HCT116 (cell line): ENCODE results near the gene PARP8. TPM values are rescaled to one million over a fixed set of nuclear protein-coding genes. Genes with fewer than 3 reads are reported as not detected.

Source experiments
- ATAC-seq: fragments of 200-7000 bp; cut with Tn5 transposase; 2 replicates; pipeline ENCODE4 v1.9.1; 2020; ENCODE audit warnings: mild to moderate bottlenecking, moderate library complexity
- BruUV-seq: library from RNA; stranded (reverse); fragments of 400-500 nt; replicated peaks from 2 replicates; lab custom pipeline; 2021; lab: Mats Ljungman, UMichigan
- CTCF ChIA-PET: fragments of 300-600 bp; sonication (Branson Sonifier 250); formaldehyde crosslinking; loops from one replicate; lab custom pipeline; 2021; ENCODE audit warnings: antibody characterized with exemption; lab: Charles Lee
- POLR2A ChIA-PET: fragments of 300-600, 350-600 bp; sonication (Branson Sonifier 250); formaldehyde crosslinking; loops from one replicate; lab custom pipeline; 2021; ENCODE audit warnings: antibody characterized with exemption; lab: Charles Lee
- RAD21 ChIA-PET, 2 experiments: fragments of 300-600 bp; sonication (Branson Sonifier 250); formaldehyde crosslinking; loops; one replicate each; lab custom pipeline; 2023; ENCODE audit warnings: low total read pairs in 2 of 2; ENCODE audit not compliant: uncharacterized antibody in 2 of 2, unreplicated experiment in 2 of 2, low non-redundant PET in 1 of 2; lab: Charles Lee
- DNase-seq: peaks from one replicate; pipeline ENCODE4 v3.0.0-alpha.2; 2010; ENCODE audit warnings: low read depth, low spot score
- H2AFZ ChIP-seq: fragments of 200-600 bp; shearing (Covaris generic), sonication (generic); 2 replicates; pipeline ENCODE4 v1.6.1; 2017; ENCODE audit warnings: low read depth, mixed run types, mixed read lengths, antibody characterized with exemption, low read length; ENCODE audit not compliant: poor library complexity, severe bottlenecking
- H3K27ac ChIP-seq: 2 replicates; pipeline ENCODE4 v1.5.1; 2012; ENCODE audit warnings: low read depth, low read length
- H3K27me3 ChIP-seq: fragments of 200-600 bp; sonication (generic); 2 replicates; pipeline ENCODE4 v1.6.1; 2016; ENCODE audit warnings: mixed run types, low read length, mixed read lengths; ENCODE audit not compliant: insufficient read depth
- H3K36me3 ChIP-seq, 2 experiments: fragments of 200-500 bp in 1 of 2; fragments of 200-600 bp in 1 of 2; sonication (Bioruptor generic) in 1 of 2; sonication (generic) in 1 of 2; 2 replicates each; pipeline versions ENCODE4 v1.5.1 to v1.6.1; 2014 to 2016; ENCODE audit warnings: low read length in 2 of 2, inconsistent platforms in 1 of 2, mixed read lengths in 1 of 2, mixed run types in 1 of 2; ENCODE audit not compliant: insufficient read depth in 2 of 2, control insufficient read depth in 1 of 2
- H3K4me1 ChIP-seq, 2 experiments: fragments of 200-600 bp in 1 of 2; sonication (generic) in 1 of 2; 2 replicates each; pipeline versions ENCODE4 v1.5.1 to v1.6.1; 2012 to 2017; ENCODE audit warnings: low read length in 2 of 2, inconsistent platforms in 1 of 2, mild to moderate bottlenecking in 1 of 2, mixed read lengths in 1 of 2, mixed run types in 1 of 2, moderate library complexity in 1 of 2; ENCODE audit not compliant: insufficient read depth in 2 of 2, control insufficient read depth in 1 of 2
- H3K4me2 ChIP-seq: fragments of 200-600 bp; sonication (generic); 2 replicates; pipeline ENCODE4 v1.6.1; 2017; ENCODE audit warnings: mixed run types, low read length, mixed read lengths
- H3K4me3 ChIP-seq, 2 experiments: fragments of 200-600 bp in 1 of 2; sonication (generic) in 1 of 2; replicated peaks in 1 of 2; 2 replicates each; pipeline ENCODE4 v1.5.1; 2011 to 2016; ENCODE audit warnings: low read length in 2 of 2, control low read depth in 1 of 2, low read depth in 1 of 2, mild to moderate bottlenecking in 1 of 2, mixed read lengths in 1 of 2, mixed run types in 1 of 2
- H3K79me2 ChIP-seq: fragments of 200-600 bp; sonication (generic); 2 replicates; pipeline ENCODE4 v1.6.1; 2017; ENCODE audit warnings: mild to moderate bottlenecking, mixed run types, low read length, moderate library complexity, mixed read lengths; ENCODE audit not compliant: insufficient read depth
- H3K9ac ChIP-seq: fragments of 200-600 bp; sonication (generic); 2 replicates; pipeline ENCODE4 v1.6.1; 2016; ENCODE audit warnings: low read length, mixed read lengths
- H3K9me2 ChIP-seq: fragments of 200-600 bp; sonication (generic), shearing (Covaris generic); 2 replicates; pipeline ENCODE4 v1.6.1; 2017; ENCODE audit warnings: mixed run types, mild to moderate bottlenecking, moderate library complexity; ENCODE audit not compliant: insufficient read depth
- H3K9me3 ChIP-seq, 2 experiments: fragments of 200-500 bp in 1 of 2; fragments of 200-600 bp in 1 of 2; sonication (Bioruptor generic) in 1 of 2; sonication (generic) in 1 of 2; 2 replicates each; pipeline ENCODE4 v1.6.1; 2014 to 2017; ENCODE audit warnings: low read length in 2 of 2, mixed read lengths in 2 of 2, inconsistent platforms in 1 of 2, low read depth in 1 of 2, mild to moderate bottlenecking in 1 of 2, mixed run types in 1 of 2, moderate library complexity in 1 of 2; ENCODE audit not compliant: control insufficient read depth in 1 of 2, insufficient read depth in 1 of 2
- H4K20me1 ChIP-seq: fragments of 200-600 bp; sonication (generic), shearing (Covaris generic); 2 replicates; pipeline ENCODE4 v1.6.1; 2017; ENCODE audit warnings: mixed run types, mild to moderate bottlenecking, moderate library complexity; ENCODE audit not compliant: insufficient read depth
- CBX3 ChIP-seq: IDR thresholded peaks from 2 replicates; pipeline ENCODE4 v1.6.1; 2012; ENCODE audit warnings: low read depth
- ELF1 ChIP-seq: IDR thresholded peaks from 2 replicates; pipeline ENCODE4 v1.6.1; 2012; ENCODE audit warnings: low read depth, borderline replicate concordance
- EZH2 ChIP-seq: fragments of 200-600 bp; sonication (generic); IDR thresholded peaks from 2 replicates; pipeline ENCODE4 v1.6.1; 2017; ENCODE audit warnings: antibody characterized with exemption, mixed run types
- EZH2phosphoT487 ChIP-seq: fragments of 200-600 bp; IDR thresholded peaks from 2 replicates; pipeline ENCODE4 v1.6.1; 2018; ENCODE audit warnings: antibody characterized with exemption, borderline replicate concordance
- FOSL1 ChIP-seq: IDR thresholded peaks from 2 replicates; pipeline ENCODE4 v1.6.1; 2012; ENCODE audit warnings: low read depth
- JUND ChIP-seq: IDR thresholded peaks from 2 replicates; pipeline ENCODE4 v1.6.1; 2012
- POLR2AphosphoS5 ChIP-seq: IDR thresholded peaks from 2 replicates; pipeline ENCODE4 v1.6.1; 2011; ENCODE audit warnings: mild to moderate bottlenecking, low read depth, low read length, moderate library complexity
- RAD21 ChIP-seq: IDR thresholded peaks from 2 replicates; pipeline ENCODE4 v1.6.1; 2012; ENCODE audit warnings: low read depth, mild to moderate bottlenecking
- SIN3A ChIP-seq: IDR thresholded peaks from 2 replicates; pipeline ENCODE4 v1.6.1; 2012; ENCODE audit warnings: low read depth
- SP1 ChIP-seq: IDR thresholded peaks from 2 replicates; pipeline ENCODE4 v1.6.1; 2012; ENCODE audit warnings: low read depth
- SRF ChIP-seq: IDR thresholded peaks from 2 replicates; pipeline ENCODE4 v1.6.1; 2012; ENCODE audit warnings: low read depth
- TCF7L2 ChIP-seq: IDR thresholded peaks from 2 replicates; pipeline ENCODE4 v1.7.0; 2011; ENCODE audit warnings: borderline replicate concordance, inconsistent platforms; ENCODE audit not compliant: insufficient read depth, insufficient read length; ENCODE audit errors: extremely low read depth
- YY1 ChIP-seq: IDR thresholded peaks from 2 replicates; pipeline ENCODE4 v1.6.1; 2011; ENCODE audit warnings: low read length, low read depth, moderate library complexity, mild to moderate bottlenecking; ENCODE audit not compliant: insufficient replicate concordance; ENCODE audit errors: extremely low read depth
- ZNF274 ChIP-seq: fragments of 200-500 bp; sonication (Bioruptor generic); IDR thresholded peaks from 2 replicates; pipeline ENCODE4 v1.6.1; 2014; ENCODE audit warnings: mild to moderate bottlenecking, low read depth, low read length, inconsistent platforms
- intact Hi-C: fragments of 100-400 bp; cut with micrococcal nuclease; formaldehyde crosslinking; loops from 2 replicates; pipeline ENCODE4 v1.10.0; 2022
- total RNA-seq: library from RNA; stranded (reverse); gene quantifications from one replicate; pipeline ENCODE4 v1.2.1, GENCODE V29; 2021; ENCODE audit not compliant: unreplicated experiment
- TF ChIP-seq, protein P1 (sequence below): IDR thresholded peaks from 2 replicates; pipeline ENCODE4 v1.6.1; 2012; ENCODE audit warnings: low read depth
- TF ChIP-seq, protein P2 (sequence below): IDR thresholded peaks from 2 replicates; pipeline ENCODE4 v1.6.1; 2012
- TF ChIP-seq, protein P3 (sequence below): IDR thresholded peaks from 2 replicates; pipeline ENCODE4 v1.6.1; 2012
- TF ChIP-seq, protein P4 (sequence below): IDR thresholded peaks from 2 replicates; pipeline ENCODE4 v1.6.1; 2011; ENCODE audit warnings: mild to moderate bottlenecking, low read length, moderate library complexity; ENCODE audit not compliant: insufficient replicate concordance; ENCODE audit errors: extremely low read depth

PARP8 gene
- total RNA-seq, 1 experiment from 2014 or later: 19.0 TPM

DNA sequence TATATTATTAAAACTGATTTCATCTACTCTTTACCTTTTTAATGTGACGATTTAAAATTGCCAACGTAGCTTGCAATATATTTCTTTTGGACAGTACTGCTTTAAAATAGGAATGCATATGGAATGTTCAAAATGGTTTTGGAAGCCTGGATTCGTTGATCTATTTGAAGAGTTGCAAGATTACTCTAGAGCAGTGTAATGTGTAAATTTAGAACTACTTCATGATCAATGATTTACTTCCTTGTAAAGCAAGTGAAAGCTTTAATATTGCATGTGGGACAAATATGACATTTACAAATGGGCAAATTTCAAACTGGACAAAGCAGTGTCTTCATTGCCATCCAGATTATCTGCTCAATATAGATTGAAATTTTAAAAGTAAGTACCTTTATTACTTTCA, 38.3 kb downstream of the PARP8 start:
- POLR2A ChIA-PET: no interaction called here
- no peak for DNase-seq
- RAD21 ChIA-PET: no interaction called here

More for the DNA sequence above, 38.3 kb downstream of the PARP8 start:
- no peak for ATAC-seq
- no peaks in the 10 kb centered on the region for H3K27me3 ChIP-seq
- no peaks in the 10 kb centered on the region for H3K79me2 ChIP-seq
- CTCF ChIA-PET: no interaction called here
- no peak overlapping the region for H3K4me2 ChIP-seq
- TF ChIP-seq POLR2AphosphoS5 (no peak), ZNF274 (no peak), YY1 (no peak), CBX3 (no peak), SIN3A (no peak), ELF1 (no peak), EZH2phosphoT487 (no peak), SP1 (no peak), TCF7L2 (no peak), EZH2 (no peak), JUND (no peak), FOSL1 (no peak), SRF (no peak), RAD21 (no peak)
- TF ChIP-seq, protein P1, sequence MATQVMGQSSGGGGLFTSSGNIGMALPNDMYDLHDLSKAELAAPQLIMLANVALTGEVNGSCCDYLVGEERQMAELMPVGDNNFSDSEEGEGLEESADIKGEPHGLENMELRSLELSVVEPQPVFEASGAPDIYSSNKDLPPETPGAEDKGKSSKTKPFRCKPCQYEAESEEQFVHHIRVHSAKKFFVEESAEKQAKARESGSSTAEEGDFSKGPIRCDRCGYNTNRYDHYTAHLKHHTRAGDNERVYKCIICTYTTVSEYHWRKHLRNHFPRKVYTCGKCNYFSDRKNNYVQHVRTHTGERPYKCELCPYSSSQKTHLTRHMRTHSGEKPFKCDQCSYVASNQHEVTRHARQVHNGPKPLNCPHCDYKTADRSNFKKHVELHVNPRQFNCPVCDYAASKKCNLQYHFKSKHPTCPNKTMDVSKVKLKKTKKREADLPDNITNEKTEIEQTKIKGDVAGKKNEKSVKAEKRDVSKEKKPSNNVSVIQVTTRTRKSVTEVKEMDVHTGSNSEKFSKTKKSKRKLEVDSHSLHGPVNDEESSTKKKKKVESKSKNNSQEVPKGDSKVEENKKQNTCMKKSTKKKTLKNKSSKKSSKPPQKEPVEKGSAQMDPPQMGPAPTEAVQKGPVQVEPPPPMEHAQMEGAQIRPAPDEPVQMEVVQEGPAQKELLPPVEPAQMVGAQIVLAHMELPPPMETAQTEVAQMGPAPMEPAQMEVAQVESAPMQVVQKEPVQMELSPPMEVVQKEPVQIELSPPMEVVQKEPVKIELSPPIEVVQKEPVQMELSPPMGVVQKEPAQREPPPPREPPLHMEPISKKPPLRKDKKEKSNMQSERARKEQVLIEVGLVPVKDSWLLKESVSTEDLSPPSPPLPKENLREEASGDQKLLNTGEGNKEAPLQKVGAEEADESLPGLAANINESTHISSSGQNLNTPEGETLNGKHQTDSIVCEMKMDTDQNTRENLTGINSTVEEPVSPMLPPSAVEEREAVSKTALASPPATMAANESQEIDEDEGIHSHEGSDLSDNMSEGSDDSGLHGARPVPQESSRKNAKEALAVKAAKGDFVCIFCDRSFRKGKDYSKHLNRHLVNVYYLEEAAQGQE: no peak
- TF ChIP-seq, protein P2, sequence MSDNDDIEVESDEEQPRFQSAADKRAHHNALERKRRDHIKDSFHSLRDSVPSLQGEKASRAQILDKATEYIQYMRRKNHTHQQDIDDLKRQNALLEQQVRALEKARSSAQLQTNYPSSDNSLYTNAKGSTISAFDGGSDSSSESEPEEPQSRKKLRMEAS: no peak
- TF ChIP-seq, protein P3, sequence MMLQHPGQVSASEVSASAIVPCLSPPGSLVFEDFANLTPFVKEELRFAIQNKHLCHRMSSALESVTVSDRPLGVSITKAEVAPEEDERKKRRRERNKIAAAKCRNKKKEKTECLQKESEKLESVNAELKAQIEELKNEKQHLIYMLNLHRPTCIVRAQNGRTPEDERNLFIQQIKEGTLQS: no peak
- TF ChIP-seq, protein P4, sequence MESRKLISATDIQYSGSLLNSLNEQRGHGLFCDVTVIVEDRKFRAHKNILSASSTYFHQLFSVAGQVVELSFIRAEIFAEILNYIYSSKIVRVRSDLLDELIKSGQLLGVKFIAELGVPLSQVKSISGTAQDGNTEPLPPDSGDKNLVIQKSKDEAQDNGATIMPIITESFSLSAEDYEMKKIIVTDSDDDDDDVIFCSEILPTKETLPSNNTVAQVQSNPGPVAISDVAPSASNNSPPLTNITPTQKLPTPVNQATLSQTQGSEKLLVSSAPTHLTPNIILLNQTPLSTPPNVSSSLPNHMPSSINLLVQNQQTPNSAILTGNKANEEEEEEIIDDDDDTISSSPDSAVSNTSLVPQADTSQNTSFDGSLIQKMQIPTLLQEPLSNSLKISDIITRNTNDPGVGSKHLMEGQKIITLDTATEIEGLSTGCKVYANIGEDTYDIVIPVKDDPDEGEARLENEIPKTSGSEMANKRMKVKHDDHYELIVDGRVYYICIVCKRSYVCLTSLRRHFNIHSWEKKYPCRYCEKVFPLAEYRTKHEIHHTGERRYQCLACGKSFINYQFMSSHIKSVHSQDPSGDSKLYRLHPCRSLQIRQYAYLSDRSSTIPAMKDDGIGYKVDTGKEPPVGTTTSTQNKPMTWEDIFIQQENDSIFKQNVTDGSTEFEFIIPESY: no peak
- intact Hi-C loops: no loop called here
- no peaks in the 10 kb centered on the region for H3K36me3 ChIP-seq
- no peaks in the 10 kb centered on the region for H3K9me2 ChIP-seq
- H3K4me3 ChIP-seq: no peak overlapping the region
- no peaks in the 10 kb centered on the region for H3K4me1 ChIP-seq
- no peaks in the 10 kb centered on the region for H4K20me1 ChIP-seq
- H3K9me3 ChIP-seq: no peaks in the 10 kb centered on the region
- BruUV-seq: no TSS peak
- H3K9ac ChIP-seq: no peak overlapping the region
- H2AFZ ChIP-seq: no peak overlapping the region
- no peak overlapping the region for H3K27ac ChIP-seq
